Measurements from ENCODE around the gene DYNLL1.

Gene DYNLL1

GRCh38 chr12:120534703-120535655 lies 39.1 kb downstream of the DYNLL1 start:
- H3K27ac ChIP-seq (ENCODE audit: insufficient read depth in 1 of 2, low read depth in 1 of 2, low read length in 2 of 2, poor library complexity in 1 of 2, severe bottlenecking in 2 of 2), result peak overlapping the region; percentile 86 to 95
- H3K4me3 ChIP-seq (ENCODE audit: control insufficient read depth in 1 of 7, extremely low read depth in 1 of 7, insufficient read depth in 4 of 7, low read depth in 2 of 7, low read length in 6 of 7), result peak overlapping the region; percentile 84 to 96 (median 91)
- H3K36me3 ChIP-seq (ENCODE audit: control insufficient read depth in 4 of 4, insufficient read depth in 4 of 4, low read length in 3 of 4), result peaks cover 0 to 14% (median 4%) of the 10 kb centered on the region in 4 experiments
- peaks cover 37 to 52% (median 46%) of the 10 kb centered on the region in 4 experiments for H3K4me1 ChIP-seq (ENCODE audit: control extremely low read depth in 1 of 4, control insufficient read depth in 4 of 4, insufficient read depth in 4 of 4, low read length in 3 of 4)
- H3K27me3 ChIP-seq (replicated peaks in 2 of 5; ENCODE audit: control insufficient read depth in 4 of 5, insufficient read depth in 5 of 5, low read length in 4 of 5), result no peaks in the 10 kb centered on the region
- CTCF ChIA-PET, result interaction anchor here (0.8 to 1.4 kb wide), 2 partner anchors 25 to 95 kb away, joined by 3 read pairs; no protein-coding TSS in a partner anchor
- no peaks in the 10 kb centered on the region for H3K9me3 ChIP-seq (ENCODE audit: control extremely low read depth in 1 of 5, control insufficient read depth in 4 of 5, insufficient read depth in 2 of 5, low read depth in 1 of 5, low read length in 4 of 5)
- 0% methylated on average over 38 of the region's 52 CpGs for WGBS (ENCODE audit: insufficient coverage)
- POLR2A ChIA-PET, result interaction anchor here (0.6 kb wide), 1 partner anchor 883 kb away, joined by 4 read pairs; no protein-coding TSS in a partner anchor
- DNase-seq, result peak; percentile 69 to 88 (median 82)

- POLR2A ChIA-PET, result interaction anchor here (1.0 kb wide), 1 partner anchor 40 kb away, joined by 6 read pairs; the partner anchor contains the start of gene DYNLL1
- Histone ChIP-seq H3K4me3 (ENCODE audit: control insufficient read depth in 1 of 7, extremely low read depth in 1 of 7, insufficient read depth in 4 of 7, low read depth in 2 of 7, low read length in 6 of 7) (peak overlapping the region in 6 of 7 experiments; percentile 84 to 96 (median 92)), H3K4me1 (ENCODE audit: control extremely low read depth in 1 of 4, control insufficient read depth in 4 of 4, insufficient read depth in 4 of 4, low read length in 3 of 4) (peaks cover 40 to 62% (median 54%) of the 10 kb centered on the region in 4 experiments), H3K36me3 (ENCODE audit: control insufficient read depth in 4 of 4, insufficient read depth in 4 of 4, low read length in 3 of 4) (peaks cover 0 to 22% (median 5%) of the 10 kb centered on the region in 4 experiments), H3K9me3 (ENCODE audit: control extremely low read depth in 1 of 5, control insufficient read depth in 4 of 5, insufficient read depth in 2 of 5, low read depth in 1 of 5, low read length in 4 of 5) (no peaks in the 10 kb centered on the region), H3K27me3 (replicated peaks in 2 of 5; ENCODE audit: control insufficient read depth in 4 of 5, insufficient read depth in 5 of 5, low read length in 4 of 5) (no peaks in the 10 kb centered on the region), H3K27ac (ENCODE audit: insufficient read depth in 1 of 2, low read depth in 1 of 2, low read length in 2 of 2, poor library complexity in 1 of 2, severe bottlenecking in 2 of 2) (peak overlapping the region in 1 of 2 experiments; percentile 95)
- no peak for DNase-seq
- CTCF ChIA-PET, result interaction anchor here (1.4 kb wide), 2 partner anchors 26 to 31 kb away, joined by 3 to 4 read pairs; no protein-coding TSS in a partner anchor
- WGBS (ENCODE audit: insufficient coverage), result 66% methylated on average over 7 of the region's 13 CpGs
These were observed 40.3 kb downstream of the DYNLL1 start for GRCh38 chr12:120536064-120536791.

GRCh38 chr12:120537856-120538220 lies 41.9 kb downstream of the DYNLL1 start:
- H3K4me1 ChIP-seq (ENCODE audit: control extremely low read depth in 1 of 4, control insufficient read depth in 4 of 4, insufficient read depth in 4 of 4, low read length in 3 of 4), result peaks cover 40 to 65% (median 56%) of the 10 kb centered on the region in 4 experiments
- ChIA-PET CTCF (interaction anchor here (0.7 to 2.9 kb wide), 8 partner anchors 8 to 69 kb away, joined by 3 to 11 read pairs (median 4); partner anchors contain the start of gene COQ5), POLR2A (interaction anchor here (0.9 to 1.4 kb wide), 2 partner anchors 9 to 43 kb away, joined by 3 to 5 read pairs; partner anchors contain the start of genes COQ5 and POP5)
- H3K9me3 ChIP-seq (ENCODE audit: control extremely low read depth in 1 of 5, control insufficient read depth in 4 of 5, insufficient read depth in 2 of 5, low read depth in 1 of 5, low read length in 4 of 5), result no peaks in the 10 kb centered on the region
- H3K36me3 ChIP-seq (ENCODE audit: control insufficient read depth in 4 of 4, insufficient read depth in 4 of 4, low read length in 3 of 4), result peaks cover 0 to 29% (median 7%) of the 10 kb centered on the region in 4 experiments
- H3K4me3 ChIP-seq (ENCODE audit: control insufficient read depth in 1 of 7, extremely low read depth in 1 of 7, insufficient read depth in 4 of 7, low read depth in 2 of 7, low read length in 6 of 7), result peak overlapping the region in 5 of 7 experiments; percentile 31 to 84 (median 51)
- H3K27me3 ChIP-seq (replicated peaks in 2 of 5; ENCODE audit: control insufficient read depth in 4 of 5, insufficient read depth in 5 of 5, low read length in 4 of 5), result no peaks in the 10 kb centered on the region
- peak overlapping the region; percentile 36 to 79 for H3K27ac ChIP-seq (ENCODE audit: insufficient read depth in 1 of 2, low read depth in 1 of 2, low read length in 2 of 2, poor library complexity in 1 of 2, severe bottlenecking in 2 of 2)
- no peak for DNase-seq
- WGBS (ENCODE audit: insufficient coverage), result 78% methylated on average over 1 of the region's 4 CpGs

- no peaks in the 10 kb centered on the region for H3K27me3 ChIP-seq (replicated peaks in 2 of 5; ENCODE audit: control insufficient read depth in 4 of 5, insufficient read depth in 5 of 5, low read length in 4 of 5)
- H3K4me3 ChIP-seq (ENCODE audit: control insufficient read depth in 1 of 7, extremely low read depth in 1 of 7, insufficient read depth in 4 of 7, low read depth in 2 of 7, low read length in 6 of 7), result peak overlapping the region in 6 of 7 experiments; percentile 32 to 84 (median 50)
- no peaks in the 10 kb centered on the region for H3K9me3 ChIP-seq (ENCODE audit: control extremely low read depth in 1 of 5, control insufficient read depth in 4 of 5, insufficient read depth in 2 of 5, low read depth in 1 of 5, low read length in 4 of 5)
- peaks cover 40 to 65% (median 56%) of the 10 kb centered on the region in 4 experiments for H3K4me1 ChIP-seq (ENCODE audit: control extremely low read depth in 1 of 4, control insufficient read depth in 4 of 4, insufficient read depth in 4 of 4, low read length in 3 of 4)
- DNase-seq, result peak in 2 of 3 donors; percentile 67 to 80
- ChIA-PET POLR2A (interaction anchor here (0.6 to 1.4 kb wide), 3 partner anchors 10 to 595 kb away, joined by 3 to 5 read pairs (median 3); partner anchors contain the start of genes COQ5 and POP5), CTCF (interaction anchor here (0.9 to 2.9 kb wide), 8 partner anchors 7 to 70 kb away, joined by 3 to 11 read pairs (median 4); partner anchors contain the start of gene COQ5)
- H3K27ac ChIP-seq (ENCODE audit: insufficient read depth in 1 of 2, low read depth in 1 of 2, low read length in 2 of 2, poor library complexity in 1 of 2, severe bottlenecking in 2 of 2), result peak overlapping the region; percentile 36 to 79
- peaks cover 0 to 33% (median 8%) of the 10 kb centered on the region in 4 experiments for H3K36me3 ChIP-seq (ENCODE audit: control insufficient read depth in 4 of 4, insufficient read depth in 4 of 4, low read length in 3 of 4)
- 18% methylated on average over 3 of the region's 6 CpGs for WGBS (ENCODE audit: insufficient coverage)
These were observed 42.6 kb downstream of the DYNLL1 start for GRCh38 chr12:120538281-120539156.

GRCh38 chr12:120539303-120539702 lies 43.4 kb downstream of the DYNLL1 start:
- H3K4me1 ChIP-seq (ENCODE audit: control extremely low read depth in 1 of 4, control insufficient read depth in 4 of 4, insufficient read depth in 4 of 4, low read length in 3 of 4), result peaks cover 40 to 63% (median 56%) of the 10 kb centered on the region in 4 experiments
- ChIA-PET CTCF (interaction anchor here (0.6 to 2.9 kb wide), 7 partner anchors 10 to 1797 kb away, joined by 3 to 11 read pairs (median 3); partner anchors contain the start of gene COQ5), POLR2A (interaction anchor here (0.6 to 1.9 kb wide), 2 partner anchors 11 to 594 kb away, joined by 3 to 5 read pairs; no protein-coding TSS in a partner anchor)
- no peaks in the 10 kb centered on the region for H3K27me3 ChIP-seq (replicated peaks in 2 of 5; ENCODE audit: control insufficient read depth in 4 of 5, insufficient read depth in 5 of 5, low read length in 4 of 5)
- peak overlapping the region in 3 of 7 experiments; percentile 9 to 84 (median 67) for H3K4me3 ChIP-seq (ENCODE audit: control insufficient read depth in 1 of 7, extremely low read depth in 1 of 7, insufficient read depth in 4 of 7, low read depth in 2 of 7, low read length in 6 of 7)
- H3K36me3 ChIP-seq (ENCODE audit: control insufficient read depth in 4 of 4, insufficient read depth in 4 of 4, low read length in 3 of 4), result peaks cover 0 to 33% (median 10%) of the 10 kb centered on the region in 4 experiments
- H3K27ac ChIP-seq (ENCODE audit: insufficient read depth in 1 of 2, low read depth in 1 of 2, low read length in 2 of 2, poor library complexity in 1 of 2, severe bottlenecking in 2 of 2), result peak overlapping the region; percentile 36 to 79
- no peaks in the 10 kb centered on the region for H3K9me3 ChIP-seq (ENCODE audit: control extremely low read depth in 1 of 5, control insufficient read depth in 4 of 5, insufficient read depth in 2 of 5, low read depth in 1 of 5, low read length in 4 of 5)
- 71% methylated on average over 1 of the region's 1 CpG for WGBS (ENCODE audit: insufficient coverage)
- DNase-seq, result peak in 1 of 3 donors; percentile 25

Data from common myeloid progenitor, CD34-positive (primary cell).